Neural progenitor cell (in vitro differentiated cells): Measurements from ENCODE around the gene SLC41A3. TPM values are rescaled to one million over a fixed set of nuclear protein-coding genes. Genes with fewer than 3 reads are reported as not detected.
"Not testable (repeated sequence)": the region's sequence is repeated elsewhere in the genome, so short reads cannot be mapped to it uniquely, and the experiment has no call there.

Source experiments
- DNase-seq: peaks from one replicate; pipeline ENCODE4 v3.0.0-alpha.2; 2016; ENCODE audit warnings: low spot score
- H2AFZ ChIP-seq: fragments of 200-600 bp; sonication (generic); replicated peaks from 2 replicates; pipeline ENCODE4 v1.6.1; 2016; ENCODE audit warnings: antibody characterized with exemption
- H3F3A ChIP-seq: fragments of 200-600 bp; sonication (generic); 2 replicates; pipeline ENCODE4 v1.6.1; 2016; ENCODE audit warnings: antibody characterized with exemption, low read depth
- H3K27ac ChIP-seq: fragments of 200-600 bp; sonication (generic); 2 replicates; pipeline ENCODE4 v1.5.1; 2016; ENCODE audit warnings: mild to moderate bottlenecking
- H3K27me3 ChIP-seq: fragments of 200-600 bp; sonication (generic); 2 replicates; pipeline ENCODE4 v1.6.1; 2016; ENCODE audit warnings: mild to moderate bottlenecking, moderate library complexity
- H3K36me3 ChIP-seq: fragments of 200-600 bp; sonication (generic); 2 replicates; pipeline ENCODE4 v1.5.1; 2016
- H3K4me1 ChIP-seq: fragments of 200-600 bp; sonication (generic); 2 replicates; pipeline ENCODE4 v1.6.1; 2016; ENCODE audit warnings: mixed run types
- H3K4me2 ChIP-seq: fragments of 200-600 bp; sonication (generic); 2 replicates; pipeline ENCODE4 v1.6.1; 2016
- H3K4me3 ChIP-seq: fragments of 200-600 bp; sonication (generic); 2 replicates; pipeline ENCODE4 v1.5.1; 2016
- H3K79me2 ChIP-seq: fragments of 200-600 bp; sonication (generic); 2 replicates; pipeline ENCODE4 v1.6.1; 2016; ENCODE audit warnings: low read depth
- H3K9ac ChIP-seq: fragments of 200-600 bp; sonication (generic); 2 replicates; pipeline ENCODE4 v1.6.1; 2016
- H3K9me3 ChIP-seq: fragments of 200-600 bp; sonication (generic); 2 replicates; pipeline ENCODE4 v1.5.1; 2016; ENCODE audit warnings: low read depth
- H4K20me1 ChIP-seq: fragments of 200-600 bp; sonication (generic); 2 replicates; pipeline ENCODE4 v1.6.1; 2016; ENCODE audit warnings: low read depth
- H3K27ac Mint-ChIP-seq: 3 replicates; pipeline ENCODE4 v1.8.0; 2021; ENCODE audit warnings: mixed read lengths
- H3K27me3 Mint-ChIP-seq: 2 replicates; pipeline ENCODE4 v1.8.0; 2022; ENCODE audit warnings: low read depth, mild to moderate bottlenecking, inconsistent platforms, moderate library complexity, mixed read lengths; ENCODE audit not compliant: insufficient read depth
- H3K36me3 Mint-ChIP-seq: 3 replicates; pipeline ENCODE4 v1.8.0; 2021; ENCODE audit warnings: mixed read lengths
- H3K4me1 Mint-ChIP-seq: 3 replicates; pipeline ENCODE4 v1.8.0; 2021; ENCODE audit warnings: mixed read lengths
- H3K4me3 Mint-ChIP-seq: 3 replicates; pipeline ENCODE4 v1.8.0; 2021; ENCODE audit warnings: mild to moderate bottlenecking, moderate library complexity, mixed read lengths
- H3K9me3 Mint-ChIP-seq: 3 replicates; pipeline ENCODE4 v1.8.0; 2020; ENCODE audit warnings: mixed read lengths
- CTCF ChIP-seq: fragments of 200-600 bp; sonication (generic); IDR thresholded peaks from 2 replicates; pipeline ENCODE4 v1.5.1; 2017; ENCODE audit warnings: antibody characterized with exemption, mild to moderate bottlenecking
- EZH2 ChIP-seq: fragments of 200-600 bp; sonication (generic); IDR thresholded peaks from 2 replicates; pipeline ENCODE4 v1.6.1; 2017; ENCODE audit warnings: antibody characterized with exemption, mild to moderate bottlenecking, moderate library complexity
- EZH2phosphoT487 ChIP-seq: fragments of 200-600 bp; sonication (generic); IDR thresholded peaks from 2 replicates; pipeline ENCODE4 v1.6.1; 2017; ENCODE audit warnings: antibody characterized with exemption
- total RNA-seq: library from RNA; depleted of rRNA; stranded (reverse); fragments of >200 nt; gene quantifications from 2 replicates; pipeline ENCODE4 v1.2.3, GENCODE V29; 2015; ENCODE audit warnings: low replicate concordance

The SLC41A3 gene
- total RNA-seq, 1 donor from 2014 or later: 24.9 TPM

- Histone ChIP-seq H3F3A (no peaks in the 10 kb centered on the region), H3K79me2 (no peaks in the 10 kb centered on the region), H3K36me3 (no peaks in the 10 kb centered on the region), H2AFZ (no peak overlapping the region), H3K9me3 (no peaks in the 10 kb centered on the region), H3K4me3 (no peak overlapping the region), H3K27me3 (no peaks in the 10 kb centered on the region), H3K4me2 (no peak overlapping the region), H3K4me1 (peaks cover 12% of the 10 kb centered on the region), H3K27ac (no peak overlapping the region), H3K9ac (no peak overlapping the region), H4K20me1 (no peaks in the 10 kb centered on the region)
- Mint-ChIP-seq H3K36me3 (peaks cover 16% of the 10 kb centered on the region), H3K9me3 (peaks cover 8% of the 10 kb centered on the region), H3K27ac (no peak overlapping the region), H3K27me3 (peaks cover 2% of the 10 kb centered on the region), H3K4me3 (no peak overlapping the region), H3K4me1 (no peaks in the 10 kb centered on the region)
- DNase-seq: no peak
- TF ChIP-seq CTCF (no peak), EZH2 (no peak), EZH2phosphoT487 (no peak)
These were observed 13.8 kb downstream of the SLC41A3 start for GRCh38 chr3:126070146-126070545.

GRCh38 chr3:126067959-126068358 lies 16.0 kb downstream of the SLC41A3 start:
- H3K4me1 Mint-ChIP-seq: no peaks in the 10 kb centered on the region
- Histone ChIP-seq H3K79me2 (no peaks in the 10 kb centered on the region), H3F3A (no peaks in the 10 kb centered on the region), H3K4me3 (no peak overlapping the region), H3K9ac (no peak overlapping the region), H3K4me1 (peaks cover 12% of the 10 kb centered on the region), H4K20me1 (no peaks in the 10 kb centered on the region), H2AFZ (no peak overlapping the region), H3K27me3 (no peaks in the 10 kb centered on the region), H3K4me2 (no peak overlapping the region), H3K9me3 (no peaks in the 10 kb centered on the region), H3K36me3 (no peaks in the 10 kb centered on the region), H3K27ac (no peak overlapping the region)
- no peak for TF ChIP-seq EZH2
- peaks cover 2% of the 10 kb centered on the region for H3K9me3 Mint-ChIP-seq
- H3K27me3 Mint-ChIP-seq: peaks cover 2% of the 10 kb centered on the region
- DNase-seq: no peak
- H3K27ac Mint-ChIP-seq: no peak overlapping the region
- H3K36me3 Mint-ChIP-seq: peaks cover 13% of the 10 kb centered on the region
- H3K4me3 Mint-ChIP-seq: no peak overlapping the region

GRCh38 chr3:126066676-126067075 lies 17.2 kb downstream of the SLC41A3 start:
- not testable (repeated sequence) for DNase-seq, H3K9me3 ChIP-seq, H3K4me2 ChIP-seq, H3K9ac ChIP-seq, H3K9me3 Mint-ChIP-seq, H3K27ac ChIP-seq, H3K27me3 ChIP-seq, H3K27ac Mint-ChIP-seq, H2AFZ ChIP-seq, H3F3A ChIP-seq, H4K20me1 ChIP-seq, H3K4me3 ChIP-seq, H3K27me3 Mint-ChIP-seq, H3K4me1 Mint-ChIP-seq, H3K4me3 Mint-ChIP-seq, H3K79me2 ChIP-seq, H3K36me3 Mint-ChIP-seq, H3K36me3 ChIP-seq
- peaks cover 12% of the 10 kb centered on the region for H3K4me1 ChIP-seq

- H3K4me1 ChIP-seq: peaks cover 12% of the 10 kb centered on the region
- Mint-ChIP-seq H3K36me3 (peaks cover 6% of the 10 kb centered on the region), H3K9me3 (no peaks in the 10 kb centered on the region), H3K27ac (no peak overlapping the region), H3K27me3 (peaks cover 2% of the 10 kb centered on the region), H3K4me1 (peaks cover 1% of the 10 kb centered on the region), H3K4me3 (no peak overlapping the region)
- no peak overlapping the region for H3K4me3 ChIP-seq
- H3K9me3 ChIP-seq: no peaks in the 10 kb centered on the region
- no peak overlapping the region for H3K27ac ChIP-seq
- no peaks in the 10 kb centered on the region for H4K20me1 ChIP-seq
- H3K4me2 ChIP-seq: no peak overlapping the region
- H3K79me2 ChIP-seq: no peaks in the 10 kb centered on the region
- no peak for TF ChIP-seq CTCF
- TF ChIP-seq EZH2: no peak
- TF ChIP-seq EZH2phosphoT487: no peak
- no peak overlapping the region for H3K9ac ChIP-seq
- H3K36me3 ChIP-seq: no peaks in the 10 kb centered on the region
- DNase-seq: no peak
- H3F3A ChIP-seq: no peaks in the 10 kb centered on the region
- no peak overlapping the region for H2AFZ ChIP-seq
- no peaks in the 10 kb centered on the region for H3K27me3 ChIP-seq
These were observed 18.0 kb downstream of the SLC41A3 start for GRCh38 chr3:126065876-126066275.
